ENCODE measurements around the gene ZNF487.
A peak's percentile ranks its signal among the peaks of the same experiment; 100 is the strongest.

The ZNF487 gene

GRCh38 chr10:43396928-43397624 is 39.8 kb upstream of the ZNF487 start (continued):
- TF ChIP-seq ZBTB26 (tag by site-specific recombination; optimal IDR thresholded peaks at IDR 0.05) (peak; percentile 94), PBX3 (CRISPR knock-in tag; IDR thresholded peaks at IDR 0.05) (peak; percentile 81), ZNF112 (tag by site-specific recombination; IDR thresholded peaks at IDR 0.05) (no peak), ZNF114 (tag by site-specific recombination; IDR thresholded peaks at IDR 0.05) (no peak), TRIM28 (IDR thresholded peaks at IDR 0.05; ENCODE audit: borderline replicate concordance, low read length) (no peak), ZNF664 (tag by site-specific recombination; IDR thresholded peaks at IDR 0.05) (no peak), ZNF175 (tag by site-specific recombination; IDR thresholded peaks at IDR 0.05) (no peak)
- TF ChIP-seq, protein P1, sequence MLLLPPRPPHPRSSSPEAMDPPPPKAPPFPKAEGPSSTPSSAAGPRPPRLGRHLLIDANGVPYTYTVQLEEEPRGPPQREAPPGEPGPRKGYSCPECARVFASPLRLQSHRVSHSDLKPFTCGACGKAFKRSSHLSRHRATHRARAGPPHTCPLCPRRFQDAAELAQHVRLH (tag by site-specific recombination; IDR thresholded peaks at IDR 0.05): no peak; the same call in 1 of the 2 replicates

DNA sequence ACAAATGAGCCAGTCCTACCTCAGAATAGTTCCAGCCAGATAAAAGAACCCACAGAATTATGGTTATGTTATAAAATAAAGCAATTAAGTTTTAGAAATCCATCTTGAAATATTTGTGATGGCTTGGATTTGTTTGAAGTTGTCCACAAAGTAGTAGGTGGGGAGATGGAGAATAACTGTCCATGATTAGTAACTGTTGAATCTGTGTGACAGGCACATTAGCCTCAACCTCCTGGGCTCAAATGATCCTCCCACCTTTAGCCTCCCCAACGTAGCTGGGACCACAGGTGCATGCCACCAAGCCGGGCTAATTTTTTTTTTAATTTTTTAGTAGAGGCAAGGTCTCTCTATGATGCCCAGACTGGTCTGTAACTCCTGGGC is 38.0 kb upstream of the ZNF487 start:
- ChIA-PET POLR2A (interaction anchor here (1.0 to 2.1 kb wide), 2 partner anchors 9 to 22 kb away, joined by 3 to 10 read pairs; no protein-coding TSS in a partner anchor), CTCF (interaction anchor here (0.6 kb wide), 1 partner anchor 36 kb away, joined by 3 read pairs; no protein-coding TSS in a partner anchor)
- peaks cover 8 to 46% of the 10 kb centered on the region in 2 experiments for H3K36me3 ChIP-seq (ENCODE audit: control insufficient read depth in 2 of 2, insufficient read depth in 1 of 2, low read length in 2 of 2)
- H3K4me1 ChIP-seq (ENCODE audit: control insufficient read depth, insufficient read depth, low read length): peaks cover 10% of the 10 kb centered on the region
- no peaks in the 10 kb centered on the region for H3K9me3 ChIP-seq (ENCODE audit: control insufficient read depth, insufficient read depth, low read depth, low read length)
- no peak overlapping the region for H3K4me3 ChIP-seq (ENCODE audit: low read depth, low read length)
- H3K27ac ChIP-seq (ENCODE audit: extremely low read depth, low read depth, low read length): peak overlapping the region; percentile 16; the same call in 1 of the 2 replicates
- TF ChIP-seq ZNF521 (tag by site-specific recombination; IDR thresholded peaks at IDR 0.05): no peak
- TF ChIP-seq ZNF155 (tag by site-specific recombination; IDR thresholded peaks at IDR 0.05): no peak
- no peak for TF ChIP-seq ZNF157 (tag by site-specific recombination; IDR thresholded peaks at IDR 0.05)
- TF ChIP-seq ZNF426 (tag by site-specific recombination; IDR thresholded peaks at IDR 0.05): no peak
- TF ChIP-seq, protein P2, sequence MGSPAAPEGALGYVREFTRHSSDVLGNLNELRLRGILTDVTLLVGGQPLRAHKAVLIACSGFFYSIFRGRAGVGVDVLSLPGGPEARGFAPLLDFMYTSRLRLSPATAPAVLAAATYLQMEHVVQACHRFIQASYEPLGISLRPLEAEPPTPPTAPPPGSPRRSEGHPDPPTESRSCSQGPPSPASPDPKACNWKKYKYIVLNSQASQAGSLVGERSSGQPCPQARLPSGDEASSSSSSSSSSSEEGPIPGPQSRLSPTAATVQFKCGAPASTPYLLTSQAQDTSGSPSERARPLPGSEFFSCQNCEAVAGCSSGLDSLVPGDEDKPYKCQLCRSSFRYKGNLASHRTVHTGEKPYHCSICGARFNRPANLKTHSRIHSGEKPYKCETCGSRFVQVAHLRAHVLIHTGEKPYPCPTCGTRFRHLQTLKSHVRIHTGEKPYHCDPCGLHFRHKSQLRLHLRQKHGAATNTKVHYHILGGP (tag by site-specific recombination; IDR thresholded peaks at IDR 0.05): no peak
- TF ChIP-seq ZNF707 (tag by site-specific recombination; IDR thresholded peaks at IDR 0.05): no peak
- TF ChIP-seq ZNF280D (tag by site-specific recombination; IDR thresholded peaks at IDR 0.05): no peak
- TF ChIP-seq, protein P3, sequence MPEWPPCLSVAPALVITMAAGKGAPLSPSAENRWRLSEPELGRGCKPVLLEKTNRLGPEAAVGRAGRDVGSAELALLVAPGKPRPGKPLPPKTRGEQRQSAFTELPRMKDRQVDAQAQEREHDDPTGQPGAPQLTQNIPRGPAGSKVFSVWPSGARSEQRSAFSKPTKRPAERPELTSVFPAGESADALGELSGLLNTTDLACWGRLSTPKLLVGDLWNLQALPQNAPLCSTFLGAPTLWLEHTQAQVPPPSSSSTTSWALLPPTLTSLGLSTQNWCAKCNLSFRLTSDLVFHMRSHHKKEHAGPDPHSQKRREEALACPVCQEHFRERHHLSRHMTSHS (tag by site-specific recombination; IDR thresholded peaks at IDR 0.05): no peak
- no peak for TF ChIP-seq ZNF473 (tag by site-specific recombination; IDR thresholded peaks at IDR 0.05)
- TF ChIP-seq, protein P4, sequence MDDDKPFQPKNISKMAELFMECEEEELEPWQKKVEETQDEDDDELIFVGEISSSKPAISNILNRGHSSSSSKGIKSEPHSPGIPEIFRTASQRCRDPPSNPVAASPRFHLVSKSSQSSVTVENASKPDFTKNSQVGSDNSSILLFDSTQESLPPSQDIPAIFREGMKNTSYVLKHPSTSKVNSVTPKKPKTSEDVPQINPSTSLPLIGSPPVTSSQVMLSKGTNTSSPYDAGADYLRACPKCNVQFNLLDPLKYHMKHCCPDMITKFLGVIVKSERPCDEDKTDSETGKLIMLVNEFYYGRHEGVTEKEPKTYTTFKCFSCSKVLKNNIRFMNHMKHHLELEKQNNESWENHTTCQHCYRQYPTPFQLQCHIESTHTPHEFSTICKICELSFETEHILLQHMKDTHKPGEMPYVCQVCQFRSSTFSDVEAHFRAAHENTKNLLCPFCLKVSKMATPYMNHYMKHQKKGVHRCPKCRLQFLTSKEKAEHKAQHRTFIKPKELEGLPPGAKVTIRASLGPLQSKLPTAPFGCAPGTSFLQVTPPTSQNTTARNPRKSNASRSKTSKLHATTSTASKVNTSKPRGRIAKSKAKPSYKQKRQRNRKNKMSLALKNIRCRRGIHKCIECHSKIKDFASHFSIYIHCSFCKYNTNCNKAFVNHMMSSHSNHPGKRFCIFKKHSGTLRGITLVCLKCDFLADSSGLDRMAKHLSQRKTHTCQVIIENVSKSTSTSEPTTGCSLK (tag by site-specific recombination; IDR thresholded peaks at IDR 0.05): no peak
- TF ChIP-seq WT1 (tag by site-specific recombination; IDR thresholded peaks at IDR 0.05): no peak
- no peak for TF ChIP-seq ZNF248 (tag by site-specific recombination; IDR thresholded peaks at IDR 0.05)
- TF ChIP-seq ZNF624 (tag by site-specific recombination; IDR thresholded peaks at IDR 0.05): no peak
- TF ChIP-seq PRDM6 (tag by site-specific recombination; IDR thresholded peaks at IDR 0.05): 0 out of 2 replicates have a peak, but pooled peaks have one; percentile 8
- TF ChIP-seq ZNF24 (tag by site-specific recombination; IDR thresholded peaks at IDR 0.05): no peak

Measured in HEK293 (cell line).